ENCODE results near the gene DAB1. TPM values are rescaled to one million over a fixed set of nuclear protein-coding genes. Genes with fewer than 3 reads are reported as not detected.

The DAB1 gene
- total and polyA plus RNA-seq, 7 donors = under 0.01 to 1.1 (median 0.75) TPM; not detected in 1

DNA sequence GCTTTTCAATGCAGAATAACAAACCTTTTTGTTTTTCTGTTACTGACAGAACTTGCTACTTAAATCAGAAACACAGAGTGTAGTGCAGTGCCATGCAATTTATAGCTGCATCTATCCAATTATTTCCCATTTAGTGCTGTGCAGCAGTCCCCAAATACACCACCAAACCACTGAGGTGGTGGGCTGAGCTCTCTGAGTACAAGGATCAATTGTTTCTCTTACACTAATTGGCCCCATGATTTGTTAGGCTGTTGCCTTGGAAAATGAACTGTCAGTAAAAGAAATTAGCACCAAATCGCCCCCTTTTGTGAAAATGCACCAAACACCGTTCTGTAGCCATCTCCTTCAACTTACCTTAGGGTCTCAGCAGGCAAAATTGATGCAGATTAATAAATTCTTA lies 339.2 kb downstream of the DAB1 start:
- Histone ChIP-seq H3K4me3 (no peak overlapping the region), H3K4me1 (peaks cover 0 to 4% (median 0%) of the 10 kb centered on the region in 4 donors), H3K36me3 (no peaks in the 10 kb centered on the region), H3K27me3 (no peaks in the 10 kb centered on the region), H3K9me3 (no peaks in the 10 kb centered on the region), H3K27ac (no peak overlapping the region)
- WGBS, 2 donors = 65 to 73% methylated on average over 2 of the region's 2 CpGs
- intact Hi-C loops (cut with DNase I) = no loop called here
- DNase-seq = no peak
- TF ChIP-seq POLR2A (IDR thresholded peaks at IDR 0.05) = no peak
- no peak for TF ChIP-seq EP300 (IDR thresholded peaks at IDR 0.05)
- no peak for TF ChIP-seq POLR2AphosphoS5 (IDR thresholded peaks at IDR 0.05)
- TF ChIP-seq, protein P1, sequence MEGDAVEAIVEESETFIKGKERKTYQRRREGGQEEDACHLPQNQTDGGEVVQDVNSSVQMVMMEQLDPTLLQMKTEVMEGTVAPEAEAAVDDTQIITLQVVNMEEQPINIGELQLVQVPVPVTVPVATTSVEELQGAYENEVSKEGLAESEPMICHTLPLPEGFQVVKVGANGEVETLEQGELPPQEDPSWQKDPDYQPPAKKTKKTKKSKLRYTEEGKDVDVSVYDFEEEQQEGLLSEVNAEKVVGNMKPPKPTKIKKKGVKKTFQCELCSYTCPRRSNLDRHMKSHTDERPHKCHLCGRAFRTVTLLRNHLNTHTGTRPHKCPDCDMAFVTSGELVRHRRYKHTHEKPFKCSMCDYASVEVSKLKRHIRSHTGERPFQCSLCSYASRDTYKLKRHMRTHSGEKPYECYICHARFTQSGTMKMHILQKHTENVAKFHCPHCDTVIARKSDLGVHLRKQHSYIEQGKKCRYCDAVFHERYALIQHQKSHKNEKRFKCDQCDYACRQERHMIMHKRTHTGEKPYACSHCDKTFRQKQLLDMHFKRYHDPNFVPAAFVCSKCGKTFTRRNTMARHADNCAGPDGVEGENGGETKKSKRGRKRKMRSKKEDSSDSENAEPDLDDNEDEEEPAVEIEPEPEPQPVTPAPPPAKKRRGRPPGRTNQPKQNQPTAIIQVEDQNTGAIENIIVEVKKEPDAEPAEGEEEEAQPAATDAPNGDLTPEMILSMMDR (IDR thresholded peaks at IDR 0.05) = no peak

DNA sequence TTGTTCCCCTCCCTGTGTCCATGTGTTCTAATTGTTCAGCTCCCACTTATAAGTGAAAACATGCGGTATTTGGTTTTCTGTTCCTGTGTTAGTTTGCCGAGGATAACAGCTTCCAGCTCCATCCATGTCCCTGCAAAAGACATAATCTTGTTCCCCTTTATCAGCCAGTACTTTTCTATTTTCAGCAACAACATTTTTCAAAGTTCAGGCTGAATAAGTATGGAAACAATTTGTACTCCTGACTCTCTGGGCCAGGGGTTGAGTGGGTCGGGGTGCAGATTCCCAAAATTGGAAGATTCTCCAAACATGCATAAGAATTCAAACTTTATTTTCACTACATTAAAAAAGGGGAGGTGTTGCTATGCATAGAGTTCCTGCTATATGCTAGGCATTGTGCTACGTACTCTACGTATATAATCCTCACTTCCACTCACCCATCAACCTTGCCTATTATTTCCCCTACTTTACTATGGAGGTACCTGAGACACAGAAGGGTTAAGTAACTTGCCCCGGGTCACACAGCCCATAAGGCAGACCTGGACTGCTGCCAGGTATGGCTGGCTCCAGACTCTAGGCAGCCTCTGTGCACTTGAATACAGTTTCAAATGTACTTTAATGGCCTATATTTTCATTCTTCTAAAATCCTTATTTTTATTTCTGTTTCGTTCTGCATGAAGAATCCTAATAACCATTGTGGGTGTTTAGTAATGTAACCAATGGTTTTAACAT lies 341.0 kb downstream of the DAB1 start:
- TF ChIP-seq EP300 (IDR thresholded peaks at IDR 0.05) = no peak
- no peak for TF ChIP-seq POLR2AphosphoS5 (IDR thresholded peaks at IDR 0.05)
- no peak for TF ChIP-seq POLR2A (IDR thresholded peaks at IDR 0.05)
- TF ChIP-seq, protein P1 (IDR thresholded peaks at IDR 0.05) = no peak
- no peak overlapping the region for H3K27ac ChIP-seq
- no peaks in the 10 kb centered on the region for H3K27me3 ChIP-seq
- no peaks in the 10 kb centered on the region for H3K36me3 ChIP-seq
- intact Hi-C loops (cut with DNase I) = no loop called here
- no peaks in the 10 kb centered on the region for H3K9me3 ChIP-seq
- no peak for DNase-seq
- WGBS, 2 donors = 79 to 81% methylated on average over 7 of the region's 7 CpGs
- H3K4me1 ChIP-seq = peaks cover 0 to 4% (median 0%) of the 10 kb centered on the region in 4 donors
- H3K4me3 ChIP-seq = no peak overlapping the region

DNA sequence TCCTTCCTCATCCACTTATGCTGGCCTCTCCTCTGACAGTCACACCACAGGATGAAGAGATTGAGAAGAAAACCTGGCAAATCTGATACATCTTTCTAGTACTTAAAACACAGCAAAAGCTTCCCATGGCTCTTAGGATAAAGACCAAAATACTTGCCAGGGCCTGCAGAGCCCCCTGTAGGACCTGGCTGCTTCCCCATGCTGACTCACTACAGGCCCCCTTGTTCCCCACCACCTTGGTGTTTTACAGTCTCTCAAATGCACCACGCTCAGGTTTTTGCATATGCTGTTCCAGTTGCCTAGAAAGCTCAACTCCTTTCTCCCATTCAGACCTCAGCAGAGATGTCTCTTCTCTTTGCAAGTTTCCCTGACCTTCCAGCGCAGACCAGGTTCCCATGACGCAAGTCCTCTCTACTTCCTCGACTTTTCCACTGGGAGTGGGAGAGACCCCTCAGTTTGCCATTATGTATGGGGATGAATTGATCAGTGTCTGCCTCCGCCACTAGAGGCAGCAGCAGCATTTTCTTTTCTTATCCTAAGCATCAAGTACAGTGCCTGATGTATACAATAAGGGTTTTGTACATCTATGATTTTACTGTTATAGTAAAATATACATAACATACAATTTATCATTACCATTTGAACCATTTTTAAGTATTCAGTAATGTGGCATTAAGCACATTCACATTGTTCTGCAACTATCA lies 344.3 kb downstream of the DAB1 start:
- Histone ChIP-seq H3K36me3 (no peaks in the 10 kb centered on the region), H3K9me3 (no peaks in the 10 kb centered on the region), H3K27ac (no peak overlapping the region), H3K4me1 (peaks cover 0 to 4% (median 0%) of the 10 kb centered on the region in 4 donors), H3K27me3 (no peaks in the 10 kb centered on the region), H3K4me3 (no peak overlapping the region)
- 90 to 92% methylated on average over 5 of the region's 5 CpGs for WGBS, 2 donors
- TF ChIP-seq POLR2A (IDR thresholded peaks at IDR 0.05) (no peak), EP300 (IDR thresholded peaks at IDR 0.05) (no peak), POLR2AphosphoS5 (IDR thresholded peaks at IDR 0.05) (no peak)
- TF ChIP-seq, protein P1 (IDR thresholded peaks at IDR 0.05) = no peak
- no peak for DNase-seq
- intact Hi-C loops (cut with DNase I) = no loop called here

DNA sequence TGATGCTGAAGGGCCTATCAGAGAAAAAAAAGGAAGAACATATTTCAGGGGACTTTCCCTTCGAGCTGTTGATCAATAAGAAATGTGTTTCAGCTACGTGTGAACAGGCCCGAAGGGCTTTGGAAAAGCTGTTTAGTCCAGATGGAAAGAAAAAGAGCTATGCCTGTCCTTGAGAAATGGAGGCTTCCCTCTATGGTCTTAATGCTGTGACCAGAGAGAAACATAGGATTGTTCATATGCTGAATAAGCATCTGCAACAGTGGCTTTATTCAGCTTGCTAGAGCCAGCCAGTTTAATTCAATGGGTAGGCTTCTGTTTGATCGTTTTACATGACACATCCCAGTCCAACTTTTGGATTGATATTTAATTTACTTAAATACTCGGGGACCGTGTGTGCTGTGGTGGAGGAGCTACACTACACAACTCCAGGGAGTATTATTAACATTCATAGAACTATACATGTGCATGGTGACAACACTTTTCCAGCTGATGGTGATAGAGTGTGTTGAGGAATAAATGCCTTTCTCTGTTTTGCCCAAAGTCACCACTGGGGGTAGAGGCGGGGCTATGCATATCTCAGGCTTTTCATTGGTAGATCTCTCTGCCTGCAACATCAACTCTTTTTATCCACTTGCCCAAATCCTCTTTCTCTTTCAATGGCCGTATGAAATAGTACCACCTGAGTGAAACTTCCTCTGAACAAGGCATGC lies 351.3 kb downstream of the DAB1 start:
- Histone ChIP-seq H3K4me3 (no peak overlapping the region), H3K27ac (no peak overlapping the region), H3K36me3 (no peaks in the 10 kb centered on the region), H3K9me3 (no peaks in the 10 kb centered on the region), H3K27me3 (no peaks in the 10 kb centered on the region), H3K4me1 (peaks cover 0 to 10% (median 3%) of the 10 kb centered on the region in 4 donors)
- TF ChIP-seq POLR2A (IDR thresholded peaks at IDR 0.05) (no peak), POLR2AphosphoS5 (IDR thresholded peaks at IDR 0.05) (no peak), EP300 (IDR thresholded peaks at IDR 0.05) (no peak)
- TF ChIP-seq, protein P1 (IDR thresholded peaks at IDR 0.05) = no peak
- WGBS, 2 donors = 79 to 80% methylated on average over 8 of the region's 8 CpGs
- intact Hi-C loops (cut with DNase I) = no loop called here
- DNase-seq = no peak

Measured in sigmoid colon (tissue), 7 donors.